HG02852 (cell line): Measurements from ENCODE around the gene DDX19B.
"Not testable (repeated sequence)": the region's sequence is repeated elsewhere in the genome, so short reads cannot be mapped to it uniquely, and the experiment has no call there.

Experiments used
- ATAC-seq: cut with Tn5 transposase; IDR thresholded peaks from one replicate; pipeline ENCODE4 v1.9.1; 2021; ENCODE audit warnings: mild to moderate bottlenecking, moderate library complexity; ENCODE audit not compliant: unreplicated experiment

DDX19B gene

DNA sequence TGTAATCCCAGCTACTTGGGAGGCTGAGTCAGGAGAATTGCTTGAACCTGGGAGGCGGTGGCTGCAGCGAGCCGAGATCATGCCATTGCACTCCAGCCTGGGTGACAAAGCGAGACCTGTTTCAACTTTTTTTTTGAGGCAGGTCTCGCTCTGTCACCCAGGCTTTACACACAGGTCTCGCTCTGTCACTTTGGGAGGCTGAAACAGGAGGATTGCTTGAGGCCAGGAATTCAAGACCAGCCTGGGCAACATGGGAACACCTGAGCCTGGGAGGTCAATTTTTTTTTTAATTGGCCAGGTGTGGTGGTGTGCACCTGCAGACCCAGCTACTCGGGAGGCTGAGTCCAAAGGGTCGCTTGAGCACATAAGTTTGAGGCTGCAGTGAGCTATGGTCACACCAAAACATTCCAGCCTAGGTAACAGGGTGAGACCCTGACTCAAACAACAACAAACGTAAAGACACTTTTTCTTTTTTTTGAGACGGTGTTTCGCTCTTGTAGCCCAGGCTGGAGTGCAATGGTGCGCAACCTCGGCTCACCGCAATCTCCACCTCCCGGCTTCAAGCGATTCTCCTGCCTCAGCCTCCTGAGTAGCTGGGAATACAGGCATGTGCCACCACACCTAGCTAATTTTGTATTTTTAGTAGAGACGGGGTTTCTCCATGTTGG lies 11.5 kb upstream of the DDX19B start:
- ATAC-seq = not testable (repeated sequence)

- ATAC-seq = peak; percentile 96
Measured at GRCh38 chr16:70289229-70290094, 9.5 kb upstream of the DDX19B start, which contains the start of gene AARS1. Gene AARS1 (minus strand): TSS chr16:70289506. CDS start chr16:70282763, 6,743 bp downstream.

GRCh38 chr16:70290949-70291519 lies 8.0 kb upstream of the DDX19B start:
- ATAC-seq = no peak

DNA sequence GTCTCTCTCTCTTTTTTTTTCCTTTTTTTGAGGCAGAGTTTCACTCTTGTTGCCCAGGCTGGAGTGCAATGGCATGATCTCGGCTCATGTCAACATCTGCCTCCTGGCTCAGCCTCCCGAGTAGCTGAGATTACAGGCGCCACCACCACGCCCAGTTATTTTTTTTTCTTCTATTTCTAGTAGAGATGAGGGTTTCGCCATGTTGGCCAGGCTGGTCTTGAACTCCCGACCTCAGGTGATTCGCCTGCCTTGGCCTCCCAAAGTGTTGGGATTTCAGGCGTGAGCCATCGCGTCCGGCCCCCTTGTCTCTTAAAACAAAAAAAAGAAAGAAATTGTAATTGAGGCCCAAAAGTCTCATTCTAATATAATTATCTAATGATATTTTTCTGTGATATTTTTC lies 6.8 kb upstream of the DDX19B start:
- ATAC-seq = not testable (repeated sequence)

DNA sequence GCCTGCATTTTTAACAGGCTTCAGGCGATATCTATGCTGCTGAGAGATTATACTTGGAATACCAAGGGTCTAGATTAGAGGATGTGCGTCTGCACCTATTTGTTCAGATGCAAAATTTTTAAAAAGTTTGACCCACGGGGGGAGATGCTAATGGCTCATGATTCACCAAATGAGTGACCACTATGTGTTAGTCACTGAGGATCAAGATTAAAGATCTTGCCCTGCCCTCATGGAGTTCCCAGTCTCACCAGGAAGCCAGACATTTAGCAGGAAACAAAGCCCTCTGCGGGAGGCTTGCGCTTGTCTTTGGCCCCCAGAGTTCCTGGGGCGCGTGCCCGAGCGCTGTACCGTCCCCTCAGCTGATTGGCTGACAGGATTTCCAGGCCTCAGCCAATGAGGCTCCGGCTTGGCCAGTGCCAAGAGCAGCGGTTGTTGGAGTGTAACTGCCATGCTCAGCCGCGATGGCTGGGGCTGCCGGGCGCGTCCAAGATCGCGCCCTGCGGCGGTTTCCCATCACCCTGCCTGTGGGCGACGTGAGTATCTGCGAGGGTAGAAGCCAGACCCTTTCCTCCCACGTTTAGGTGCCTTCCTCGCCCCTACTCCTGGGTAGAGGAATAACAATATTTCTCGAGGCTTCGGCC lies 4.5 kb upstream of the DDX19B start:
- no peak for ATAC-seq

- ATAC-seq = no peak
Measured at GRCh38 chr16:70295634-70296033, 3.4 kb upstream of the DDX19B start.

DNA sequence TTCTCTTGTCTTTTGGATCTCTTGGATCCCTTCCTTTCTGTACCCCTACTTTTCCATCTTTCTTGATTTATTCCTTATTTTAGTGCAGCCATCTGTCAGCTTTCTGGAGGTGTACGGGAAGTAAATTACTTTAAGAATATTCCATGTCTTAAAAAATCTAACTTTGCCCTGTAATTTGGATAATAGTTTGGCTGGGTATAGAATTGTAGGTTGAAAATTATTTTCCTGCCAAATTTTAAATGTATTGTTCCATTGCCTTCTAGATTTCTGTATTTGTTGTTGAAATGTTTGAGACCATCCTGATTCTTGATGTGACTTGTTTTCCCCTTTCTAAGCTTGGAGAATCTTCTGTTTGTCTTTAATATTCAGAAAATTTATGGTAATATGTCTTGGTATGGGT lies 2.1 kb downstream of the DDX19B start:
- ATAC-seq = no peak

GRCh38 chr16:70302745-70303144 lies 3.8 kb downstream of the DDX19B start:
- ATAC-seq = no peak

GRCh38 chr16:70304892-70305448 lies 6.0 kb downstream of the DDX19B start:
- ATAC-seq = no peak

DNA sequence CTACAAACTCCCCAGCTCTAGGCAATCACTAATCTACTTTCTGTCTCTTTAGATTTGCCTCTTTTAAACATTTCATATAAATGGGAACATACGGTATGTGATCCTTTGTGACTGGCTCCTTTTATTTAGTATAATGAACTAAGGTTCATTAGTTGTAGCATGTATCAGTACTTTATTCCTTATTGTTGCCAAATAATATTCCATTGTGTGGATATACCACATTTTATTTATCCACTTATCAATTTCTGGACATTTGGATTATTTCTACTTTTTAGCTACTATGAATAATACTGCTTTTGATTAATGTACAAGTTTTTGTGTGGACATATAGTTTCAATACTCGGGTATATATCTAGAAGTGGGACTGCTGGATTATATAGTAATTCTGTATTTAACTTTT lies 7.9 kb downstream of the DDX19B start:
- ATAC-seq = no peak

- not testable (repeated sequence) for ATAC-seq
Measured at GRCh38 chr16:70307726-70308125, 8.7 kb downstream of the DDX19B start.

GRCh38 chr16:70320121-70320520 lies 21.1 kb downstream of the DDX19B start:
- no peak for ATAC-seq

GRCh38 chr16:70324998-70325747 lies 26.2 kb downstream of the DDX19B start:
- no peak for ATAC-seq

DNA sequence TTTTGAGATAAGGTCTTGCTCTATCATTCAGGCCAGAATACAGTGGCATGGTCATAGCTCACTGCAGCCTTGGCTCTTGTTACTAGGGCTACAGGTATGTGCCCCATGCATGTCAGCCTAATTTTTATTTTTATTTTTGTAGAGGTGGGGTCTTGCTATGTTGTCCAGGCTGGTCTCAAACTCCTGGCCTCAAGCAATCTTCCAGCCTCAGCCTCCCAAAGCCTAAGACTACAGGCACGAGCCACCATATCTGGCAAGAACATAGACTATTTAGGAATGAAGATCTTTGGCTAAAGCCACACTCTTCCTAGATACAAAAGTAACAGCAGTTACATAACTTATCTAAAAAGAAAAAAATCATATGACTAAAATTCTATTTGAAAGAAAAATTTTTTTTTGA lies 32.1 kb downstream of the DDX19B start:
- ATAC-seq = no peak

GRCh38 chr16:70331588-70332358 lies 32.8 kb downstream of the DDX19B start:
- no peak for ATAC-seq

DNA sequence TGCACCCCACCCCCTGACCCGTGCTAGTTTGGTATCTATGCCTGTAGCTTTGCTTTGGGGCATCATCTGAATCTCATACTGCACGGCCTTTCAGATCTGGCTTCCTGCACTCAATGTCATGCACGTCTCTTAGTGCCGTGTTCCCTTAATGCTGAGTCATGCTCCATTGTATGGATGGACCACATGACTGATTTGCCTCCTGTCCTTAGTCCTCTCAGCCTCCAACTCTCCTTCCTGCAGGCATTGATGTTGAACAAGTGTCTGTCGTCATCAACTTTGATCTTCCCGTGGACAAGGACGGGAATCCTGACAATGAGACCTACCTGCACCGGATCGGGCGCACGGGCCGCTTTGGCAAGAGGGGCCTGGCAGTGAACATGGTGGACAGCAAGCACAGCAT lies 33.7 kb downstream of the DDX19B start:
- ATAC-seq = not testable (repeated sequence)

DNA sequence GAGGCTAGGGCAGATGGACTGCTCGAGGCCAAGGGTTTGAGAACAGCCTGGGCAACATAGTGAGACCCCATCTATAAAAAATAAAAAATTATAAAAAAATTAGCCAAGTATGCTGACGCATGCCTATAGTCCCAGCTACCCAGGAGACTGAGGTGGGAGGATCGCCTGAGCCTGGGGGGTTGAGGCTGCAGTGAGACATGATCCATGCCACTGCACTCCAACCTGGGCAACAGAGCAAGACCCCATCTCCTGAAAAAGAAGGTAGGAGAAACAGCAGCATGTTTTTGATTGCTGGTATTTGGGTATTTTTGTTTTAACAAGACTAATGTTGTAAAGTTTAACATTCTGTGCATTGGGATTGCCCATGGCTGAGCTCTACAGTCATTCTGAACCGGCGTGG lies 38.8 kb downstream of the DDX19B start:
- no peak for ATAC-seq

GRCh38 chr16:70341600-70341999 lies 42.6 kb downstream of the DDX19B start:
- no peak for ATAC-seq

- no peak for ATAC-seq
Measured at GRCh38 chr16:70342016-70342415, 43.0 kb downstream of the DDX19B start.

DNA sequence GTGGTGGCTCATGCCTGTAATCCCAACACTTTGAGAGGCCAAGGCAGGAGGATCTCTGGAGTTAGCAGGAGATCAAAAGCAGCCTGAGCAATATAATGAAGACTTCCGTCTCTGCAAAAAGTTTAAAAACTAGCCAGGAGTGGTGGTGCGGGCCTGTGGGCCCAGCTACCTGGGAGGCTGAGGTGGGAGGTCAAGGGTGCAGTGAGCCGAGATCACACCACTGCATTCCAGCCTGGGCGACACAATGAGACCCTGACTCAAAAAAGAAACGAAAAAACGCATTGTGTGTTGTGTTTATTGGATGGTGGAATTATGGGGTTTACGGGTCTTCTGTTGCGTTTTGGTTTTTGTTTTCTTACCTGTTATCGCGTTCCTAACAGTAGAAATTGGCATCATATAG lies 46.9 kb downstream of the DDX19B start:
- no peak for ATAC-seq
